Myocyte (in vitro differentiated cells): ENCODE data around the gene GPR87. TPM values are rescaled to one million over a fixed set of nuclear protein-coding genes. Genes with fewer than 3 reads are reported as not detected.

Source experiments
- DNase-seq: peaks from one replicate; pipeline ENCODE4 v3.0.0-alpha.2; 2012; ENCODE audit warnings: low read depth
- total RNA-seq: library from RNA; depleted of rRNA; stranded (reverse); fragments of >200 nt; gene quantifications from 2 replicates; pipeline ENCODE4 v1.2.3, GENCODE V29; 2014

GPR87 gene
- total RNA-seq, 1 donor from 2014 or later: not detected

GRCh38 chr3:151315846-151316245 is 774 bp downstream of the GPR87 start:
- DNase-seq: no peak

- no peak for DNase-seq
Measured at GRCh38 chr3:151315136-151315535, 1.5 kb downstream of the GPR87 start.

- no peak for DNase-seq
Measured at GRCh38 chr3:151314593-151314992, 2.0 kb downstream of the GPR87 start.

GRCh38 chr3:151314137-151314536 is 2.5 kb downstream of the GPR87 start:
- DNase-seq: no peak

- no peak for DNase-seq
Measured at GRCh38 chr3:151312972-151313371, 3.6 kb downstream of the GPR87 start.

GRCh38 chr3:151309566-151309965 is 7.1 kb downstream of the GPR87 start:
- no peak for DNase-seq

- DNase-seq: no peak
Measured at GRCh38 chr3:151307583-151308488, 8.8 kb downstream of the GPR87 start.

- DNase-seq: no peak
Measured at GRCh38 chr3:151307131-151307530, 9.5 kb downstream of the GPR87 start.

- no peak for DNase-seq
Measured at GRCh38 chr3:151306168-151306810, 10.3 kb downstream of the GPR87 start.

- no peak for DNase-seq
Measured at GRCh38 chr3:151305775-151306151, 10.9 kb downstream of the GPR87 start.

- peak; percentile 69 for DNase-seq
Measured at GRCh38 chr3:151305060-151305774, 11.4 kb downstream of the GPR87 start.

GRCh38 chr3:151303751-151304150 is 12.9 kb downstream of the GPR87 start:
- no peak for DNase-seq

GRCh38 chr3:151301787-151302186 is 14.8 kb downstream of the GPR87 start:
- DNase-seq: no peak

- no peak for DNase-seq
Measured at GRCh38 chr3:151300539-151300938, 16.1 kb downstream of the GPR87 start.

GRCh38 chr3:151299006-151299405 is 17.6 kb downstream of the GPR87 start:
- DNase-seq: no peak

- no peak for DNase-seq
Measured at GRCh38 chr3:151297429-151297828, 19.2 kb downstream of the GPR87 start.

- no peak for DNase-seq
Measured at GRCh38 chr3:151296226-151296625, 20.4 kb downstream of the GPR87 start.

- no peak for DNase-seq
Measured at GRCh38 chr3:151293127-151293526, 23.5 kb downstream of the GPR87 start.

GRCh38 chr3:151290673-151291072 is 25.9 kb downstream of the GPR87 start:
- DNase-seq: peak; percentile 17

GRCh38 chr3:151289445-151289844 is 27.2 kb downstream of the GPR87 start:
- no peak for DNase-seq

- DNase-seq: no peak
Measured at GRCh38 chr3:151285940-151286339, 30.7 kb downstream of the GPR87 start.

GRCh38 chr3:151283907-151284461 is 32.6 kb downstream of the GPR87 start:
- peak; percentile 51 for DNase-seq
